ENCODE data around the gene SLC15A1. TPM values are rescaled to one million over a fixed set of nuclear protein-coding genes. Genes with fewer than 3 reads are reported as not detected.

Gene SLC15A1
- polyA plus RNA-seq, 1 experiment = not detected

GRCh38 chr13:98650396-98651107 lies 101.9 kb downstream of the SLC15A1 start:
- no peak for DNase-seq (ENCODE audit: low read depth, low spot score)
- TF ChIP-seq, protein P1, sequence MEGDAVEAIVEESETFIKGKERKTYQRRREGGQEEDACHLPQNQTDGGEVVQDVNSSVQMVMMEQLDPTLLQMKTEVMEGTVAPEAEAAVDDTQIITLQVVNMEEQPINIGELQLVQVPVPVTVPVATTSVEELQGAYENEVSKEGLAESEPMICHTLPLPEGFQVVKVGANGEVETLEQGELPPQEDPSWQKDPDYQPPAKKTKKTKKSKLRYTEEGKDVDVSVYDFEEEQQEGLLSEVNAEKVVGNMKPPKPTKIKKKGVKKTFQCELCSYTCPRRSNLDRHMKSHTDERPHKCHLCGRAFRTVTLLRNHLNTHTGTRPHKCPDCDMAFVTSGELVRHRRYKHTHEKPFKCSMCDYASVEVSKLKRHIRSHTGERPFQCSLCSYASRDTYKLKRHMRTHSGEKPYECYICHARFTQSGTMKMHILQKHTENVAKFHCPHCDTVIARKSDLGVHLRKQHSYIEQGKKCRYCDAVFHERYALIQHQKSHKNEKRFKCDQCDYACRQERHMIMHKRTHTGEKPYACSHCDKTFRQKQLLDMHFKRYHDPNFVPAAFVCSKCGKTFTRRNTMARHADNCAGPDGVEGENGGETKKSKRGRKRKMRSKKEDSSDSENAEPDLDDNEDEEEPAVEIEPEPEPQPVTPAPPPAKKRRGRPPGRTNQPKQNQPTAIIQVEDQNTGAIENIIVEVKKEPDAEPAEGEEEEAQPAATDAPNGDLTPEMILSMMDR (IDR thresholded peaks at IDR 0.05; ENCODE audit: low read depth, low read length) = no peak
- H3K27me3 ChIP-seq (ENCODE audit: control insufficient read depth, insufficient read depth, low read length) = peaks cover 11% of the 10 kb centered on the region
- no peaks in the 10 kb centered on the region for H3K9me3 ChIP-seq (ENCODE audit: control insufficient read depth, insufficient read depth, low read length)
- ChIA-PET POLR2A (no interaction called here), CTCF (interaction anchor here (0.9 to 4.5 kb wide), 3 partner anchors 23 to 205 kb away, joined by 3 to 68 read pairs (median 4); no protein-coding TSS in a partner anchor)
- no peak overlapping the region for H3K27ac ChIP-seq (ENCODE audit: low read depth, low read length)
- no peak overlapping the region for H3K4me3 ChIP-seq (ENCODE audit: low read depth, low read length)

DNA sequence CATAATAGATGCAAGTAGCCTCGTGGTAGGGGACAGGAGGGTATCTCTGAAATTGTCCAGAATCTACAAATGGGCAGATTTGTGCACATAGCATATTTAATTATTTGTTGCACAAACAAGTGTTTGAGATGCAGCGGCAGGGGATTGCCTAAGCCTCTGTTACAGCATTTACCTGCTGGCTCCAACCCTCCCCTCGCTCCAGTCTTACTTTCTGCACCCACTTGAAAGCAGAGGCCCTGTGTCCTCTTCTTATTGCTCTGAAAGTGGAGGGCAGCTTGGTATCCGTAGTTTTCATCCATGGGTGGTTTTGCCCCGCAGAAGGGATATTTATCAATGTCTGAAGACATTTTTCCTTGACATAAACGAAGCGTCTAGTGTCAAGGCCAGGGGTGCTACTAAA lies 102.6 kb downstream of the SLC15A1 start:
- Histone ChIP-seq H3K9me3 (ENCODE audit: control insufficient read depth, insufficient read depth, low read length) (no peaks in the 10 kb centered on the region), H3K27ac (ENCODE audit: low read depth, low read length) (no peak overlapping the region), H3K4me3 (ENCODE audit: low read depth, low read length) (no peak overlapping the region), H3K27me3 (ENCODE audit: control insufficient read depth, insufficient read depth, low read length) (peaks cover 11% of the 10 kb centered on the region)
- DNase-seq (ENCODE audit: low read depth, low spot score) = no peak
- TF ChIP-seq, protein P1 (IDR thresholded peaks at IDR 0.05; ENCODE audit: low read depth, low read length) = no peak
- ChIA-PET POLR2A (no interaction called here), CTCF (interaction anchor here (0.9 kb wide), 1 partner anchor 202 kb away, joined by 3 read pairs; no protein-coding TSS in a partner anchor)

GRCh38 chr13:98648686-98649085 lies 103.8 kb downstream of the SLC15A1 start:
- DNase-seq (ENCODE audit: low read depth, low spot score) = no peak
- TF ChIP-seq, protein P1 (IDR thresholded peaks at IDR 0.05; ENCODE audit: low read depth, low read length) = no peak
- H3K9me3 ChIP-seq (ENCODE audit: control insufficient read depth, insufficient read depth, low read length) = no peaks in the 10 kb centered on the region
- H3K27ac ChIP-seq (ENCODE audit: low read depth, low read length) = no peak overlapping the region
- CTCF ChIA-PET = no interaction called here
- POLR2A ChIA-PET = no interaction called here
- peaks cover 12% of the 10 kb centered on the region for H3K27me3 ChIP-seq (ENCODE audit: control insufficient read depth, insufficient read depth, low read length)
- H3K4me3 ChIP-seq (ENCODE audit: low read depth, low read length) = no peak overlapping the region

GRCh38 chr13:98648141-98648540 lies 104.3 kb downstream of the SLC15A1 start:
- ChIA-PET POLR2A (no interaction called here), CTCF (no interaction called here)
- Histone ChIP-seq H3K27me3 (ENCODE audit: control insufficient read depth, insufficient read depth, low read length) (peaks cover 12% of the 10 kb centered on the region), H3K4me3 (ENCODE audit: low read depth, low read length) (no peak overlapping the region), H3K9me3 (ENCODE audit: control insufficient read depth, insufficient read depth, low read length) (no peaks in the 10 kb centered on the region), H3K27ac (ENCODE audit: low read depth, low read length) (no peak overlapping the region)
- no peak for DNase-seq (ENCODE audit: low read depth, low spot score)
- TF ChIP-seq, protein P1 (IDR thresholded peaks at IDR 0.05; ENCODE audit: low read depth, low read length) = no peak

DNA sequence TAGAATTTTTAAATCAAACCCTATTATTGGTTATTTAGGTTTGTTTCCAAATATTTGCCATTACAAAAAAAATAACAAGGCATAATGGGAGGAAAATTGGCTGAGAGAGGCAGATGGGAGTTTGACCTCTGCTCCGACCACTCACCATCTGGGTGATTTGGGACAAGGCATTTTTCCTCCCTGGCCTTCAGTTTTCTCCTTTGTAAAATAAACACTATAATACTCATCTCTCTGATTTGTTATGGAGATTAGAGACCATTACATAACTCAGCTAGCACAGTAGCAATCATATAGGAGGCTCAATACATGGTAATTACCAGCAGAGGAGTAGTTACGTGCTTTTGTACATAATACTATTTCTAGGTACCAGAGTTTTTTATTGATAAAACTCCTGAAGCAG lies 105.4 kb downstream of the SLC15A1 start:
- H3K9me3 ChIP-seq (ENCODE audit: control insufficient read depth, insufficient read depth, low read length) = no peaks in the 10 kb centered on the region
- no peak overlapping the region for H3K27ac ChIP-seq (ENCODE audit: low read depth, low read length)
- TF ChIP-seq, protein P1 (IDR thresholded peaks at IDR 0.05; ENCODE audit: low read depth, low read length) = no peak
- DNase-seq (ENCODE audit: low read depth, low spot score) = no peak
- no peak overlapping the region for H3K4me3 ChIP-seq (ENCODE audit: low read depth, low read length)
- ChIA-PET CTCF (no interaction called here), POLR2A (no interaction called here)
- peaks cover 12% of the 10 kb centered on the region for H3K27me3 ChIP-seq (ENCODE audit: control insufficient read depth, insufficient read depth, low read length)

Measured in AG04450 (cell line).